Neural cell (in vitro differentiated cells): ENCODE measurements around the gene NT5DC3.

ENCODE experiments used
- CTCF ChIP-seq: fragments of 450-650 bp; IDR thresholded peaks from 2 replicates; pipeline ENCODE4 v1.5.1; 2014; ENCODE audit warnings: antibody characterized with exemption, mild to moderate bottlenecking, moderate library complexity; ENCODE audit not compliant: poor library complexity, severe bottlenecking
- EP300 ChIP-seq: fragments of 450-650 bp; conservative IDR thresholded peaks from 2 replicates; pipeline ENCODE4 v1.6.1; 2014; ENCODE audit warnings: antibody characterized with exemption, mild to moderate bottlenecking, moderate library complexity; ENCODE audit not compliant: poor library complexity, severe bottlenecking
- EZH2 ChIP-seq: fragments of 200-600, 300-800 bp; shearing (Covaris generic), sonication (generic); IDR thresholded peaks from 2 replicates; pipeline ENCODE4 v1.6.1; 2014; ENCODE audit warnings: antibody characterized with exemption, low read length, borderline replicate concordance, mild to moderate bottlenecking; ENCODE audit not compliant: insufficient read depth, poor library complexity, severe bottlenecking
- MXI1 ChIP-seq: fragments of 450-650 bp; conservative IDR thresholded peaks from 2 replicates; pipeline ENCODE4 v1.6.1; 2014; ENCODE audit warnings: antibody characterized with exemption, mild to moderate bottlenecking; ENCODE audit not compliant: poor library complexity, severe bottlenecking
- POLR2AphosphoS5 ChIP-seq: IDR thresholded peaks from 2 replicates; pipeline ENCODE4 v1.6.1; 2012
- RAD21 ChIP-seq: fragments of 450-650 bp; conservative IDR thresholded peaks from 2 replicates; pipeline ENCODE4 v1.6.1; 2014; ENCODE audit warnings: antibody characterized with exemption, mild to moderate bottlenecking, moderate library complexity
- SMC3 ChIP-seq: fragments of 450-650 bp; conservative IDR thresholded peaks from 2 replicates; pipeline ENCODE4 v1.6.1; 2014; ENCODE audit warnings: antibody characterized with exemption, mild to moderate bottlenecking, moderate library complexity; ENCODE audit not compliant: poor library complexity
- TAF1 ChIP-seq: IDR thresholded peaks from 2 replicates; pipeline ENCODE4 v1.6.1; 2012; ENCODE audit warnings: low read depth
- TF ChIP-seq, protein P1 (sequence below): IDR thresholded peaks from 2 replicates; pipeline ENCODE4 v1.6.1; 2012; ENCODE audit warnings: borderline replicate concordance

GRCh38 chr12:103742349-103742932, 98.6 kb downstream of the NT5DC3 start:
- TF ChIP-seq TAF1 (no peak), CTCF (no peak), SMC3 (no peak), EZH2 (no peak), MXI1 (no peak), EP300 (no peak), POLR2AphosphoS5 (no peak), RAD21 (no peak)
- TF ChIP-seq, protein P1, sequence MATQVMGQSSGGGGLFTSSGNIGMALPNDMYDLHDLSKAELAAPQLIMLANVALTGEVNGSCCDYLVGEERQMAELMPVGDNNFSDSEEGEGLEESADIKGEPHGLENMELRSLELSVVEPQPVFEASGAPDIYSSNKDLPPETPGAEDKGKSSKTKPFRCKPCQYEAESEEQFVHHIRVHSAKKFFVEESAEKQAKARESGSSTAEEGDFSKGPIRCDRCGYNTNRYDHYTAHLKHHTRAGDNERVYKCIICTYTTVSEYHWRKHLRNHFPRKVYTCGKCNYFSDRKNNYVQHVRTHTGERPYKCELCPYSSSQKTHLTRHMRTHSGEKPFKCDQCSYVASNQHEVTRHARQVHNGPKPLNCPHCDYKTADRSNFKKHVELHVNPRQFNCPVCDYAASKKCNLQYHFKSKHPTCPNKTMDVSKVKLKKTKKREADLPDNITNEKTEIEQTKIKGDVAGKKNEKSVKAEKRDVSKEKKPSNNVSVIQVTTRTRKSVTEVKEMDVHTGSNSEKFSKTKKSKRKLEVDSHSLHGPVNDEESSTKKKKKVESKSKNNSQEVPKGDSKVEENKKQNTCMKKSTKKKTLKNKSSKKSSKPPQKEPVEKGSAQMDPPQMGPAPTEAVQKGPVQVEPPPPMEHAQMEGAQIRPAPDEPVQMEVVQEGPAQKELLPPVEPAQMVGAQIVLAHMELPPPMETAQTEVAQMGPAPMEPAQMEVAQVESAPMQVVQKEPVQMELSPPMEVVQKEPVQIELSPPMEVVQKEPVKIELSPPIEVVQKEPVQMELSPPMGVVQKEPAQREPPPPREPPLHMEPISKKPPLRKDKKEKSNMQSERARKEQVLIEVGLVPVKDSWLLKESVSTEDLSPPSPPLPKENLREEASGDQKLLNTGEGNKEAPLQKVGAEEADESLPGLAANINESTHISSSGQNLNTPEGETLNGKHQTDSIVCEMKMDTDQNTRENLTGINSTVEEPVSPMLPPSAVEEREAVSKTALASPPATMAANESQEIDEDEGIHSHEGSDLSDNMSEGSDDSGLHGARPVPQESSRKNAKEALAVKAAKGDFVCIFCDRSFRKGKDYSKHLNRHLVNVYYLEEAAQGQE = no peak
